HG03108 (cell line): ENCODE data around the gene IL31.
"Not testable (repeated sequence)": the region's sequence is repeated elsewhere in the genome, so short reads cannot be mapped to it uniquely, and the experiment has no call there.

ENCODE experiments used
- ATAC-seq: cut with Tn5 transposase; IDR thresholded peaks from one replicate; pipeline ENCODE4 v1.9.1; 2021; ENCODE audit warnings: moderate library complexity; ENCODE audit not compliant: unreplicated experiment

Gene IL31

GRCh38 chr12:122194804-122195203 lies 20.8 kb upstream of the IL31 start:
- ATAC-seq: no peak

GRCh38 chr12:122192441-122192840 lies 18.4 kb upstream of the IL31 start:
- ATAC-seq: no peak

DNA sequence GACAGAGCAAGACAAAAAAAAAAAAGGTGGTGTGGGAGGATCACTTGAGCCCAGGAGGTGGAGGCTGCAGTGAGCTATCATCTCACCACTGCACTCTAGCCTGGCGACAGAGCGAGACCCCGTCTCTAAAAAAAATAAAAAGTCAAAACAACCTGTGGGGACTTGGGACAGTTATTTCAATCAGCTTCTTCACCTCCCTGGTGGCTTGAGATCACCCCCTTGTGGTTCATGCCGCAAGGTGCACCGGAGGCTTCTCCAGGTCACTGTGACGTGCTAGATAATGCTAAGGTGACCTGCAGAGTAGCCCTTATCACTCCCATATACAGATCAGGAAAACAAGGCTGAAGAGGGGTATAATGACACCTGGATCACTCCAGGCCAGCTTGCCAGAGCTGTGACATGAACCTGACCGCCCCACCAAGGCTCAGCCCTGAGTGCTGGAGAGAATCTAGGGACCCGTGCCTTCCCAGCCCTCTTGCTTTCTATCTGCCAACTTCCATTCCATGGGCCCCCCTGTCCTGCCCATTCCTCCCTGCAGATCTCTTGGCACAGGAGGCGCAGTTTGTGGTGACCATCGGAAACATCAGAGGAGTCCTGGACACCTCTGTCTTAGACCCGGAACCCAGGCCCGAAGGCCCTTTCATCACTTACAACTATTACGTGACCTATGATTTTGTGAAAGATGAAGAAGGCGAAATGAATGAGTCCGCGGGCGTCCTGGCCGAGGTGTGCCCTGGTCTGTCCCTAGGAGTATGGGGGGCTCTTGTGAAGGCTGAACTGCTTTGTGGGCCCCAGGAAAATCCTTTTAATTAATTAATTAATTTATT lies 17.0 kb upstream of the IL31 start:
- no peak for ATAC-seq

DNA sequence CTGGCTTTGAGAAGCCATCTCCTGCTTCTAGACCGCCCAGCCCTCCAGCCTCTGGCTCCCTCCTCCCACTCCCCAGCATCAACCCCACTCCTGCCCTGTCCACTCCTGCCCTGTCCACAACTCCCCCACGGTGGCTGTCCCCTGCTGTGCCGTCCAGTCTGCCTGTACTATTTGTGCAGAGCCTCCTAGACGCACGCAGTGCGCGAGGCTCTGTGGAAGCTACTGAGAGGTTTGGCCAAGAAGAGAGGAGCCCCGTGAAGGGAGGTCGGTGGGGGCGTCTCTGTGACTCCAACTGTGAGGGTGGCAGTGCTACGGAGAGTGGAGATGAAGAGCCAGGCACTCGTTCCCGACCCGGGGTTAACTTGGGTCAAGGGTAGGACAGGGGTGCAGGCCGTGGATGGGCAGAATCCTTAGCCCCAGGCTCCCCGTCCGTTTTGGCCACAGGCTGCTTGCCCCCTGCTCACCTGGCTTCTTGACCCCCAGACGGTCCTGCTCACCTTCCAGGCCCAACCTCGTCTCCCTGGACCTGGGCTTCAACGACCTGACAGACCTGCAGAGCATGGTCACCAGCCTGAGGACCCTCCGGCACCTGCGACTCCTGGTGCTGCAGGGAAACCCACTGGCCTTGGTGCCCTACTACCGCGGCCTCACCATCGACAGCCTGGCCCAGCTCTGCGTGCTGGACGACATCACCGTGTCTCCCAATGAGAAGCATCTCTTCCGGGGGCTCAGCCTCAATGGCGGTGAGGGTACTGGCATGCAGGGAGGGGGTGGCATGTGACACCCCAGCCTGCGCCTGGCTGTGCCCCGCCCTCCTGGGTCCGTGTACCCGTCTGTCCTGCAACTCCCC lies 15.8 kb upstream of the IL31 start:
- ATAC-seq: no peak

GRCh38 chr12:122187466-122187865 lies 13.4 kb upstream of the IL31 start:
- no peak for ATAC-seq

GRCh38 chr12:122185494-122186082 lies 11.6 kb upstream of the IL31 start:
- no peak for ATAC-seq

DNA sequence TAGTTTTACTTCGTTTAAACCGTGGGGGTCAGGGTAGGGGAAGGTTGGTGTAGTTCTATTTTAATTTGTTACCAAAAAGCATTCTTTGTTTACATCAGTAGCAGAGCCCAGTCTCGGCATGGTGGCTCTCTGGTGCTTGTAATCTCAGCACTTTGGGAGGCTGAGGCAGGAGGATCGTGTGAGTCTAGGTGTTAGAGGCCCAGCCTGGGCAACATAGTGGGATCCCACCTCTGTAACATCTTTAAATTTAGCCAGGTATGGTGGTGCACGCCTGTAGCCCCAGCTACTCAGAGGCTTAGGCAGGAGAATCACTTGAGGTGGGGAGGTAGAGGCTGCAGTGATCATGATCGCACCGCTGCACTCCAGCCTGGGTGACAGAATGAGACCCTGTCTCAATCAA lies 11.1 kb upstream of the IL31 start:
- ATAC-seq: no peak

- ATAC-seq: no peak
Measured at GRCh38 chr12:122184517-122184916, 10.5 kb upstream of the IL31 start.

- ATAC-seq: no peak
Measured at GRCh38 chr12:122183588-122183940, 9.5 kb upstream of the IL31 start.

GRCh38 chr12:122182887-122183587 lies 9.0 kb upstream of the IL31 start, which contains the start of gene LRRC43:
TSS of gene LRRC43 (plus strand) at chr12:122183123. CDS start at chr12:122183145, 22 bp downstream.
- ATAC-seq: no peak

GRCh38 chr12:122176473-122176872 lies 2.5 kb upstream of the IL31 start:
- not testable (repeated sequence) for ATAC-seq

GRCh38 chr12:122172262-122172939 lies 1.6 kb downstream of the IL31 start:
- ATAC-seq: no peak

DNA sequence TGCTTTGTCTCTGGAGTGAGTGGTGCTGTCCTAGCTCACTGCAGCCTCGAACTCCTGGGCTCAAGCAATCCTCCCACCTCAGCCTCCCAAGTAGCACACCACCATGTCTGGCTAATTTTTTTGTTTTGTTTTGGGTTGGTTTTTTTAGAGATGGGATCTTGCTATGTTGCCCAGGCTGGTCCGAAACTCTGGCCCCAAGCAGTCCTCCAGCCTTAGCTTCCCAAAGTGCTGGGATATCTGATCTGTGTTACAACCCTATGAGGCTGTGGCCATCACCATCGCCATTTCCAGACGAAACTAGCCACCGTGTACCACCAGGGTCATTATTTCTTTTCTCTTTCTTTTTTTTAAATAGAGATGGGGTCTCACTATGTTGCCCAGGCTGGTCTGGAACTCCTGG lies 2.6 kb downstream of the IL31 start:
- ATAC-seq: no peak

GRCh38 chr12:122168492-122168891 lies 5.5 kb downstream of the IL31 start:
- no peak for ATAC-seq

GRCh38 chr12:122167356-122167925 lies 6.6 kb downstream of the IL31 start:
- ATAC-seq: no peak

DNA sequence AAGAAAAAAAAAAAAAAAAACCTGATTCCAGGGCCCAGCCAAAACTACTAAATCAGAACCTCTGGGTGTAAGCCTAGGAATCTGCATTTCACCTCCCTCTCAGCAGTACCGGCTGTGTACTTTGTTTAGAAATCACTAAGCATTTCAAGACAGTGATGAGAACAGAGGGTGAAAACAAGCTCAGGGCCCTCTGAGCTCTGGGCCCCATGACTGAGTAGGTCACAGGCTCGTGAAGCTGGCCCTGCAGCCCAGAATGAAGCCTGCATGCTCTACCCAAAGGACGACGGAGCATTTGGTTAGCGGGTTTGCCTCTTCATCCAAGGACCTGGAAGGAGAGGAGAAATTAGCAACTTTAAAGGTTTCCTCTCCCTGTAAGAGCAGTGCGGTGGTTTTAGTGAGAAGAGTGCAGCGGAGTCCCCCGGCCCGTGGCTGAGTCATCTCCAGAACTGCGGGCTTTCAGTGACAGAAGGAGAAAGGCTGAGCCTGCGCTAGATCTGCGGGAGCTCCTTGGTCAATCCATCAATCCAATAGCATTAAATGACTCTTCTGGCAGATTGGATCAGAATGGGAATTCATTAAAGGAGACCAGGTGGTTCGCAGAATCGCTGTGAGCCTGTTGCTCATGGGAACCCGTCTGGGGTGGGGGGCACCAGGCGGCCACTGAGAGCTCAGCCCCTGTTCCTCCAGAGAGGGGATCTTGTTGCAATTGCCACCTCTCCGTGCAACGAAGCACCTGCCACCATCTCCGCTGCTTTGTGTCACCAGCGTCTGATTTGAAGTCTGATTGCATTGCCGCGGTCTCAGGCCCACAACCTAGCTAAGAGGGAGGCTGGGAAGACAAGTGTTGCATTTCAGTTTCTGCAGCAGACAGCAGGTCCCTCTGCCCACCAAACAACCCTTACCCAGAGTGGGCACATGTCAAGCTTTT lies 7.3 kb downstream of the IL31 start:
- no peak for ATAC-seq

DNA sequence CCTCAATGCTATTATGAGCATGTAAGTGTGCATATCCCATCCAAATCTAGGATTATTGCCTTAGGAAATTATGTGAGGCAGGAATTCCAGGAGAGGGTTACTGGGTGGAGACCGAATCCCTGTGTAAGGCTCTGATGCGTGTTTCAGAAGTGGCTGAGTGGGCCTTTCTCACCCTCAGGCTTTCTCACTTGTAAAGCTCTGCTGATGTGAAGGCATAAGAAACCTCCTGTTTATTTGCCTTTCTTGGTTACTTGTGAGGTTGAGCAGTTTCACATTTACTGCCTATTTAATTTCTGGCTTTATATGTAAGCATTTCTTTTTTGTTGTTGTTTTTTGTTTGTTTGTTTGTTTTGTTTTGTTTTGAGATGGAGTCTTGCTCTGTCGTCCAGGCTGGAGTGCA lies 11.0 kb downstream of the IL31 start:
- ATAC-seq: no peak

DNA sequence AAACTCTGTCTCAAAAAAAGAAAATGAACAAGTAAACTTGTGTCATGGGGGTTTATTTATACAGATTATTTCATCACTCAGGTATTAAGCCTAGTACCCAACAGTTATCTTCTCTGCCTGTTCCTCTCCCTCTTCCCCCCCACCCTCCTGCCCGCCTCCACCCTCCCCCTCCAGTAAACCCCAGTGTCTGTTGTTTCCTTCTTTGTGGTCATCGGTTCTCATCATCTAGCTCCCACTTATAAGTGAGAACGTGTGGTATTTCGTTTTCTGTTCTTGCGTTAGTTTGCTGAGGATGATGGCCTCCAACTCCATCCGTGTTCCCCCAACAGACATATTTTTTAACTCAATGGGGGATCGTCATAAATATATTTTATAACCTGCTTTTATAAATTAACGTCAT lies 12.3 kb downstream of the IL31 start:
- ATAC-seq: no peak

DNA sequence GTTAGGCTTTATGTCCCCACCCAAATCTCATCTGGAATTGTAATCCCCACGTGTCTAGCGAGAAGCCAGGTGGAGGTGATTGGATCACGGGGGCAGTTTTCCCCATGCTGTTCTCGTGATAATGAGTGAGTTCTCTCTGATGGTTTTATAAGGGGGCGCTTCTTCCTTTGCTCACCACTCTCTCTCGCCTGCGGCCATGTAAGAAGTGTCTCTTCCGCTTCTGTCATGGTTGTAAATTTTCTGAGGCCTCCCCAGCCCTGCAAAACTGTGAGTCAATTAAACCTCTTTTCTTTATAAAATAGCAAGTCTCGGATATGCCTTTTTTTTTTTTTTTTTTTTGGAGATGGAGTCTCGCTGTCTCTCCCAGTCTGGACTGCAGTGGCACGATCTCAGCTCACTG lies 13.3 kb downstream of the IL31 start:
- no peak for ATAC-seq
